Activated CD8-positive, alpha-beta T cell treated with anti-CD3 and anti-CD28 coated beads for 36 hours (primary cell): Measurements from ENCODE around the gene SGK1. TPM values are rescaled to one million over a fixed set of nuclear protein-coding genes. Genes with fewer than 3 reads are reported as not detected.
A peak's percentile ranks its signal among the peaks of the same experiment; 100 is the strongest.
"Not testable (repeated sequence)": the region's sequence is repeated elsewhere in the genome, so short reads cannot be mapped to it uniquely, and the experiment has no call there.

Experiments used
- ATAC-seq: fragments of 200-7000 bp; cut with Tn5 transposase; one replicate; pipeline ENCODE4 v1.10.0; 2021; ENCODE audit warnings: mild to moderate bottlenecking, moderate library complexity
- CTCF ChIA-PET: fragments of 350-600 bp; sonication (Branson Sonifier 250); formaldehyde crosslinking; loops from one replicate; lab custom pipeline; 2021; ENCODE audit warnings: antibody characterized with exemption; lab: Charles Lee
- POLR2A ChIA-PET: fragments of 350-600 bp; sonication (Branson Sonifier 250); formaldehyde crosslinking; loops from one replicate; lab custom pipeline; 2021; ENCODE audit warnings: antibody characterized with exemption; lab: Charles Lee
- DNase-seq: peaks from one replicate; pipeline ENCODE4 v3.0.0-alpha.2; 2020
- H3K27ac Mint-ChIP-seq: one replicate; pipeline ENCODE4 v1.8.0; 2021; ENCODE audit warnings: mild to moderate bottlenecking, mixed read lengths
- H3K27me3 Mint-ChIP-seq: one replicate; pipeline ENCODE4 v1.8.0; 2021; ENCODE audit warnings: mixed read lengths
- H3K36me3 Mint-ChIP-seq: one replicate; pipeline ENCODE4 v1.8.0; 2021; ENCODE audit warnings: low read depth, mixed read lengths
- H3K4me1 Mint-ChIP-seq: one replicate; pipeline ENCODE4 v1.8.0; 2021; ENCODE audit warnings: low read depth, mixed read lengths
- H3K4me3 Mint-ChIP-seq: one replicate; pipeline ENCODE4 v1.8.0; 2021; ENCODE audit warnings: mild to moderate bottlenecking, moderate library complexity, mixed read lengths
- H3K9me3 Mint-ChIP-seq: one replicate; pipeline ENCODE4 v1.8.0; 2021; ENCODE audit warnings: mixed read lengths
- intact Hi-C: fragments of 100-400 bp; cut with micrococcal nuclease; formaldehyde crosslinking; loops from one replicate; pipeline ENCODE4 v1.10.0; 2022
- total RNA-seq, 2 experiments: library from RNA; stranded (reverse); gene quantifications; one replicate each; pipeline ENCODE4 v1.2.3, GENCODE V29; 2021
- TF ChIP-seq, protein P1 (sequence below): fragments of 200-600 bp; IDR thresholded peaks from one replicate; pipeline ENCODE4 v1.8.0; 2022; ENCODE audit warnings: antibody characterized with exemption, mild to moderate bottlenecking

SGK1 gene
- total RNA-seq, 2 experiments from 2014 or later = 46.4 to 53.4 TPM

DNA sequence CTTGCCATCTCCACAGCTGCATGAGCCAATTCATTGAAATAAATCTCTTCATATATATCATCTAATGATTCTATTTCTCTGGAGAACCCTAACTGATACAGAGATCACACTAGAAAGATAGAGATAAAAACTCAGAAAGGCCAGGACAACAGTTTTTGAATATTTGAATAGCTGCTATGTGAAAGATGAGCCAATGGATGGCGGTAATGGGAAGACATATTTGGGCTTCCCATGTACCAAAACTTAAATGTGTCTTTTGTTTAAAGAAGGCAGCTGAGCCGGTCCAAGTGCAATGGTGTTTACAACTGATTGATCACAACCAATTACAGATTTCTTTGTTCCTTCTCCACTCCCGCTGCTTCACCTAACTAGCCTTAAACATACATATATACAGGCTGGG is 35.1 kb downstream of the SGK1 start:
- H3K36me3 Mint-ChIP-seq = peaks cover 2% of the 10 kb centered on the region
- TF ChIP-seq, protein P1, sequence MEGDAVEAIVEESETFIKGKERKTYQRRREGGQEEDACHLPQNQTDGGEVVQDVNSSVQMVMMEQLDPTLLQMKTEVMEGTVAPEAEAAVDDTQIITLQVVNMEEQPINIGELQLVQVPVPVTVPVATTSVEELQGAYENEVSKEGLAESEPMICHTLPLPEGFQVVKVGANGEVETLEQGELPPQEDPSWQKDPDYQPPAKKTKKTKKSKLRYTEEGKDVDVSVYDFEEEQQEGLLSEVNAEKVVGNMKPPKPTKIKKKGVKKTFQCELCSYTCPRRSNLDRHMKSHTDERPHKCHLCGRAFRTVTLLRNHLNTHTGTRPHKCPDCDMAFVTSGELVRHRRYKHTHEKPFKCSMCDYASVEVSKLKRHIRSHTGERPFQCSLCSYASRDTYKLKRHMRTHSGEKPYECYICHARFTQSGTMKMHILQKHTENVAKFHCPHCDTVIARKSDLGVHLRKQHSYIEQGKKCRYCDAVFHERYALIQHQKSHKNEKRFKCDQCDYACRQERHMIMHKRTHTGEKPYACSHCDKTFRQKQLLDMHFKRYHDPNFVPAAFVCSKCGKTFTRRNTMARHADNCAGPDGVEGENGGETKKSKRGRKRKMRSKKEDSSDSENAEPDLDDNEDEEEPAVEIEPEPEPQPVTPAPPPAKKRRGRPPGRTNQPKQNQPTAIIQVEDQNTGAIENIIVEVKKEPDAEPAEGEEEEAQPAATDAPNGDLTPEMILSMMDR = no peak
- ATAC-seq (no peak), DNase-seq (no peak)
- peaks cover 14% of the 10 kb centered on the region for H3K4me1 Mint-ChIP-seq
- ChIA-PET POLR2A (no interaction called here), CTCF (interaction anchor here (1.0 to 1.5 kb wide), 3 partner anchors 9 to 109 kb away, joined by 3 to 5 read pairs (median 4); no protein-coding TSS in a partner anchor)
- intact Hi-C loops = no loop called here
- peaks cover 2% of the 10 kb centered on the region for H3K9me3 Mint-ChIP-seq
- H3K27me3 Mint-ChIP-seq = no peaks in the 10 kb centered on the region
- no peak overlapping the region for H3K27ac Mint-ChIP-seq
- H3K4me3 Mint-ChIP-seq = no peak overlapping the region

DNA sequence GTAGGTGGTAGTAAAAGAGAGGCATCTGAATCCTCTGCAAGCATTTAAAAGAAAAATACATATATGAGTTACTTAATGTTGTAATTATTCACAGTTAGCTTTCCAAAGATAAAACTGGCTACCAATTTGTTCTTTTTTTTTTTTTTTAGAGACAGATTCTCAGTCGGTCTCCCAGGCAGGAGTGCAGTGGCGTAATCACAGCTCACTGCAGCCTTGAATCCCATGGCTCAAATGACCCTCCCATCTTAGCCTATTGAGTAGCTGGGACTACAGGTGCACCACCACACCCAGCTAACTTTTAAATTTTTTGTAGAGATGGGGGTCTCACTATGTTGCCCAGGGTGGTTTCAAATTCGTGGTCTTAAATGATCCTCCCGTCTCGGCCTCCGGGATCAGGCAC is 36.5 kb downstream of the SGK1 start:
- Mint-ChIP-seq H3K4me3 (no peak overlapping the region), H3K27me3 (no peaks in the 10 kb centered on the region), H3K4me1 (peaks cover 22% of the 10 kb centered on the region), H3K36me3 (peaks cover 2% of the 10 kb centered on the region), H3K27ac (no peak overlapping the region), H3K9me3 (peaks cover 2% of the 10 kb centered on the region)
- ChIA-PET CTCF (interaction anchor here (0.9 kb wide), 2 partner anchors 29 to 359 kb away, joined by 3 read pairs; no protein-coding TSS in a partner anchor), POLR2A (no interaction called here)
- TF ChIP-seq, protein P1 = no peak
- intact Hi-C loops = no loop called here
- ATAC-seq (no peak), DNase-seq (no peak)

DNA sequence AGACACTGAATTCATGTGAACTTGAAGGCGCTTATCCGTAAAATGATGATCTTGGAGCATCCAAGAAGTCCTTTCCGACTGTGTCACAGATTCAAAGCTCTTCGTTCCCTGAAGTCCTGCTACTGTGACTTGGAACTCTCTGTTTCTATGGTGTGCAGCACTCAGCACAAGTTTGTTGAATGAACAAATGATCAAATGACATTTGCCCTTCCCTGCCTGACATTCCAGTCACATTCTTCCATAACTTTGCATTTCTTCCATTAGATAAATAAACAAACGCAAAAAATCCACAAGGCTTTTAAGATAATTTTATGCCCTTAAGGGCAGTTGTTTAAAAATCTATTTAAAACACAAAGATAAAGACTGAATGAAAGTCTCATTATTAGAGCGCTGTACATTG is 39.9 kb downstream of the SGK1 start:
- Mint-ChIP-seq H3K27ac (no peak overlapping the region), H3K4me1 (peaks cover 20% of the 10 kb centered on the region), H3K9me3 (peaks cover 3% of the 10 kb centered on the region), H3K27me3 (no peaks in the 10 kb centered on the region), H3K36me3 (no peaks in the 10 kb centered on the region), H3K4me3 (no peak overlapping the region)
- ATAC-seq = no peak
- CTCF ChIA-PET = no interaction called here
- intact Hi-C loops = no loop called here
- TF ChIP-seq, protein P1 = no peak
- DNase-seq = no peak
- POLR2A ChIA-PET = no interaction called here

DNA sequence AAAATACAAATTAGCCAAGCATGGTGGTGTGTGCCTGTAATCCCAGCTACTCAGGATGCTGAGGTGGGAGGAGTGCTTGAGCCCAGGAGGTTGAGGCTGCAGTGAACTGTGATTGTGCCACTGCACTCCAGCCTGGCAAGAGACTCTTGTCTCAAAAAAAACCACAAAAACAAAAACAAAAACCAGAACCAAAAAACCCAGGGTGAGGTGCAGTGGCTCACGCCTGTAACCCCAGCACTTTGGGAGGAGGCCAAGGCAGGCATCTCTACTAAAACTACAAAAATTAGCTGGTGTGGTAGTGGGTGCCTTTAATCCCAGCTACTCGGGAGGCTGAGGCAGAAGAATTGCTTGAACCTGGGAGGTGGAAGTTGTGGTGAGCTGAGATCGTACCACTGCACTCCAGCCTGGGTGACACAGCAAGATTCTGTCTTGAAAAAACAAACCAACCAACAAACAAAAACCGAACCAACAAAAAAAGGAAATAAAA is 41.0 kb downstream of the SGK1 start:
- H3K9me3 Mint-ChIP-seq, DNase-seq, POLR2A ChIA-PET, H3K27me3 Mint-ChIP-seq, intact Hi-C loops, H3K36me3 Mint-ChIP-seq, H3K4me3 Mint-ChIP-seq: not testable (repeated sequence)
- CTCF ChIA-PET = interaction anchor here (0.6 kb wide), 1 partner anchor 22 kb away, joined by 3 read pairs; no protein-coding TSS in a partner anchor
- peak overlapping the region; percentile 64 for H3K27ac Mint-ChIP-seq
- peaks cover 25% of the 10 kb centered on the region for H3K4me1 Mint-ChIP-seq
- peak; percentile 39 for ATAC-seq

DNA sequence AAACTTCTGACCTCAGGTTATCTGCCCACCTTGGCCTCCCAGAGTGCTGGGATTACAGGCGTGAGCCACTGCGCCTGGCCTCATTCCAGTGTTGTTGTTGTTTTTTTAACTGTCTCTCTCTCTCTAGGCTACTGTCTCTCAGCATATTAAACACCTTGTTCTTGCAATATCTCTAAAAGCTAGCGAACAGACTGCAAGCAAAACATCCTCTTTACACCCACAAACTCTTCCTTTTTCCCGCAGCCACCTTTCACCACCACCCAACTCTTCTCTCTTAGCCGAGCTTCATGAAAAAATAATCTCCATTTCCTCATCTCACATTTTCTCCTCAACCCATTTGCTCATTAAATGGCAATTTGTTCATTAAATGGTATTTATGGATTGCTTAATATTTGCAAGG is 45.5 kb downstream of the SGK1 start:
- Mint-ChIP-seq H3K4me1 (peaks cover 28% of the 10 kb centered on the region), H3K9me3 (peaks cover 4% of the 10 kb centered on the region), H3K27me3 (no peaks in the 10 kb centered on the region), H3K27ac (peak overlapping the region; percentile 70), H3K36me3 (no peaks in the 10 kb centered on the region), H3K4me3 (peak overlapping the region; percentile 15)
- no peak for DNase-seq
- ChIA-PET POLR2A (interaction anchor here (0.9 kb wide), 1 partner anchor 25 kb away, joined by 3 read pairs; no protein-coding TSS in a partner anchor), CTCF (interaction anchor here (0.8 to 1.8 kb wide), 3 partner anchors 11 to 368 kb away, joined by 3 to 5 read pairs (median 4); no protein-coding TSS in a partner anchor)
- TF ChIP-seq, protein P1 = no peak
- intact Hi-C loops = no loop called here
- peak; percentile 34 for ATAC-seq
